NCI-H2196 (cell line): ENCODE measurements around the gene CCT5.
A peak's percentile ranks its signal among the peaks of the same experiment; 100 is the strongest.
"Not testable (repeated sequence)": the region's sequence is repeated elsewhere in the genome, so short reads cannot be mapped to it uniquely, and the experiment has no call there.

ENCODE experiments used
- DNase-seq: peaks from one replicate; lab custom pipeline; 2025; ENCODE audit not compliant: unreplicated experiment; lab: John Stamatoyannopoulos, UW

CCT5 gene

DNA sequence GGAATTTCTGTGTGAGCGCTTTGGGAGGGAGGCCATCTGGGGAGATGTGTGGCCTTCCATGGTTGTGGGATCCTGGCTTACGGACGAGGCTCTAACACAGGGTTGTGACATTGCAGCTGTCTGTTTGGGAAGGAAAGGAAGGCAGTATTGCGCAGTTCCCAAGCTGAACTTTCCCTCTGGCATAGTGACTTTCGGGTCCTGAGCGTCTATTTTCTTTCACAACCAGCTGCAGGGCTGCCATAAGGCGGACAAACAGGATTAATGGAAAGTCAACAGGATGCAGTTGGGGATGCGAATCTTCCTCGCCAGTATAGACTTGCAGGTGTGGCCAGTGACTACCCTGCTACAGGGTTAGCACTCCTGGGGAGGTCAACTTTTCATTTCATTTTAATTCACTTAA is 25.9 kb downstream of the CCT5 start:
- DNase-seq, result no peak

DNA sequence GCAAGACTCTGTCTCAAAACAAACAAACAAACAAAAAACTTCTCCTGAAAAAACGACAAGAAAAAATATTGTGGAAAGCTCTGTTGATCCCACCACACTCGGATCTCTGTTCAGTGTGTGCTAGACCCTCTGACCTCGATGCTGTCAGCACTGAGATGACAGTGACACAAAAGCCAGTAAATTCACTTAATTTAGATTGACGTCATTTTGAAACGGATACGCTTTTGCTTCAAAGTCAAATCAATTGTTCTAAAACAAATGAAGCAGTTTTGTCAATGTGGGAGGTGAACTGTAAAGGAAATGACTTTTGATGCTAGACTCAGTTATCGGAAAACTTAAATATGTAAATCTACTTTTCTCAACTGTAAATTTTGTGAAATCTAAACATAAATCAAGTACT is 26.6 kb downstream of the CCT5 start:
- DNase-seq, result no peak

DNA sequence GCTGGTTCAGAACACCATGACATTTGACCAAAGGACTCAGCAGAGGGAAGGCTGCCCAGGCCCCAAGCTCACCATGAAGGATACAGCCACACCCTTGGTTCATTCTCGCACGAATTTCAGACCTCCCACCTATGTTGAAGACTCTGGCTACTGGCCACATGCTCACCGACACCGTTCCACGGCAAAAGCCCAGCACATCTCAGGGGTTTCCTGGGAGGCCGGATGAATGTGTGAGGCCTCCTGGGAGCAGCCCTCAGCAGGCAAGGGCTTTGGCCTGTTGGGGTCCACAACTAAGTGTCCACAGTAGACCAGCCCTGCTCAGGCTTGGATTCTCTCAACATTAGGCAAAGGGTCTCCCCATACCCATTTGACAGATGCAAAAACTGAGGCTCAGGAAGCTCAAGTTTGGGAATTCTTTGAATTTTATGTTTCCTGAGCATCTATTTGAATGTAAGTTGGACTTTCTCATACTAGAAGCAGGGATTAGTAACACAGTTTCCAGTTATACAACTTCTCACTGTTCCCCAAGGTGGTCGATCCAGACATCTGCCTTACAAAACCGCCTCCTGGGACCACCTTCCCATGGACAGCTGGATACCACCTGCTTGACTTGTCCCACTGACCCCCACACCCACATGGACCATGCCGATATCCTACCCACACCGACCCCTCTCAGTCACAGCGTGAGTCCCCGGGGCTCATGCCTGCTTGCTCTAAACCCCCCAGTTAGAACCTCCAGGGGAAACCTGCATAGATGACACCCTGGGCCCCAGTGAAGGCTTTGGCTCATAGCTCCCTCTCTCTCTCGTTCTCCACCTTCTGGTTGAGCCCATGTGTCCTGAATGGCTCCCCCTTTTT is 27.9 kb downstream of the CCT5 start:
- no peak for DNase-seq

DNA sequence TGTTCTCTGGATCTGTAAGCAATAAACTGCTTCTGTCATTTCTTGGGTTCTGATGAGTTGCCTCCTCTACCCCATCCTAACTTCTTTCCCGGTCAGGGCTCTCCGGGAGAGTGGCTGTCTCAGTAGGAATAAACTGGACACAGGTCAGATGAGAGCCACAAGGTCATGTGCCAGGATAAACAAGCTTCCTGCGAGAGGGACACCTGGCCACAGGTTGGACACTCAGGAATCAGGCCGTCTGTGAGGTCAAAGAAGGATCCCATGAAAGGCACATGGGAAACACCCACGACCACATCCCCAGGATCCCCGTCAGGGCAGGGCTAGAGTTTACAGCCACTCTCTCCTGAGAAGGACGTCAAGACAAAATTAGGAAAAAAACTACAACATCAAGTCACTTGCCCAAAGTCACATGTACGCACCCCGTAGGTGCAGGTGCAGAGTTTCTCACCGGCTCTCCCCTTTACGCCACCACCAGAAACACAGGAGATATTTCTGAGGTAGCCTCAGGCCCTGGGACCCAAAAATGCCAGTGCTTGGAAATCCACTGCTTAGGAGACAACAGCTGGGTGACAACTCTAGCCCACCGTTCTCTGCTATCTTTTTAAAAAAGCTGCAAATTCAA is 28.7 kb downstream of the CCT5 start:
- no peak for DNase-seq

DNA sequence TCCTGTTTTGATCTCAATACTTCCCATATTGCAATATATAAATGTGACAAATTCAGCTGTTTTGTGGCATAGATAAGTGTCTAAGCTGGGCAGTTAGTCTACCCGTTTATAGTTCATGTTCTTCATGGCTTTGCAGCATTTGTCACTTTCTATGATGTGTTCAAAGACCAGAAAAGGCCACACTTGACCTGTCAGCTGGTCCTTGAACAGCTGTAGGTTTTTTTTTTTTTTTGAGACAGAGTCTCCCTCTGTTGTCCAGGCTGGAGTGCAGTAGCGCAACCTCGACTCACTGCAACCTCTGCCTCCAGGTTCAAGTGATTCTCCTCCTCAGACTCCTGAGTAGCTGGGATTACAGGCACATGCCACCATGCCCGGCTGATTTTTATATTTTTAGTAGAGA is 29.2 kb downstream of the CCT5 start:
- DNase-seq, result no peak

DNA sequence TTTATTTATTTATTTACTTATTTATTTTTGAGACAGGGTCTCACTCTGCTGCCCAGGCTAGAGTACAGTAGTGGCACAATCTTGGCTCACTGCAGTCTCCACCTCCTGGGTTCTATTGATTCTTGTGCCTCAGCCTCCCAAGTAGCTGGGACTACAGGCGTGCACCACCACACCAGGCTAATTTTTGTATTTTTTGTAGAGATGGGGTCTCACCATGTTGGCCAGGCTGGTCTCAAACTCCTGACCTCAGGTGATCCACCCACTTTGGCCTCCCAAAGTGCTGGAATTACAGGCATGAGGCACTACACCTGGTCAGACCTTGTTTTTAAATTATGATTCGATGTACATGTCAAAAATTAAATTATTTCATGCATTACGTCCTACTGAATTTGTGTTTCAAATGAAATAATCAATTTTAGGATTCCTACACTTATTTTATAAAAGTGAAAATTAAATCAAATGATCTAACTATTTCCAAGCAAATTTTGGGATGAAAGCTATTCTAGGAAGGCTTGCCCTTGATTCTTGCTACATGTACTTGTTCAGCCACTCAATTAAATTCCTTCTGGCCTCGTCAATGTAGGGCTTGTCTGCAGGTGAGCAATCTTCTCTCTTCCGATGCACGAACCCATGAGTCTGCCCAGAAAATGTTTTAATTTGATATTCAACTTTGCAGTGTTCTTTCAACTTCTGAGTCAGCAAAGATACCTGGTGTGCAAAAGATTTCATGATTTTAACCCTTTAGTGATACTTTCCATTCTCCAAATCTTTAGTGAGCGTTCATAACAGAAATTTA is 30.0 kb downstream of the CCT5 start:
- no peak for DNase-seq

DNA sequence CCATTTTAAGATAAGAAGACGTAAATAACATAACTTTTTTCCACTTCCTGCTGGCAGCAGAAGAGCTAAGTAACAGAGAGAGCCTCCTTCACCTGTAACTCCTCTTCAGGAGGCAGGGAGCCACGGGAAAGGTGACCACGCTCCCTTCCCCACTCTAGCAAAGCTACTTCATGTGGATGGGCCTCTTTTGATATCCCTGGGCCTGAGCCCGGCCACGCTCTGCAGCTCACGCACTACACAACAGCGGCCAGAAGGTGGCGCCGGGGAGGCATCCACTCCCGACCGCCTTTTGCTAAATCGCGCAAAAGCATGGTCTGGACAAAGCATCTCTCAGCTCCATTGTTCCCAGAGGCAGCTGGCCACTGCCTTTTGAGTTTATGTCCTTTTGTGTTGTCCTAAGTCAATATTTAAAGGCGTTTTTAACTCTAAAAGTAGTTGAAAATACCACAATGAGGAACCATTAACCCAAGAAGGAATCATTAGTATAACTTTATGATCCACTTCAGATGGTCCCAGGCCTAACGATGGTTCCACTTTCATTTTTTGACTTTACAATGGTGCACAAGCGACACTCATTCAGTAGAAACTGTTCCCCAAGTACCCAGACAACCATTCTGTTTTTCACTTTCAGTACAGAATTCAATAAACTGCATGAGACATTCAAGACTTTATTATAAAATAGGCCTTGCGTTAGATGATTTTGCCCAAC is 34.0 kb downstream of the CCT5 start:
- DNase-seq, result peak; percentile 90

DNA sequence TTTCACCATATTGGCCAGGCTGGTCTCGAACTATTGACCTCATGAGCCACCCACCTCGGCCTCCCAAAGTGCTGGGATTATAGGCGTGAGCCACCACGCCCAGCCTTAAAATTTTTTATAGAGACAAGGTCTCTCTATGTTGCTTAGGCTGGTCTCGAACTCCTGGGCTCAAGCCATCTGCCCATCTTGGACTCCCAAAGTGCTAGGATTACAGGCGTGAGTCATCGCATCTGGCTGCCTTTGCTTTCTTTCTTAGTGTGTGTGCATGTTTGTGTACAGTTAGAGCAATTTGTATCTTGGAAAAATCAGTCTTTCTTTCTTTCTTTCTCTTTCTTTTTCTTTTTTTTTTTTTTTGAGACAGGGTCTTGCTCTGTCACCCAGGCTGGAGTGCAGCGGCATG is 35.3 kb downstream of the CCT5 start:
- DNase-seq, result not testable (repeated sequence)

DNA sequence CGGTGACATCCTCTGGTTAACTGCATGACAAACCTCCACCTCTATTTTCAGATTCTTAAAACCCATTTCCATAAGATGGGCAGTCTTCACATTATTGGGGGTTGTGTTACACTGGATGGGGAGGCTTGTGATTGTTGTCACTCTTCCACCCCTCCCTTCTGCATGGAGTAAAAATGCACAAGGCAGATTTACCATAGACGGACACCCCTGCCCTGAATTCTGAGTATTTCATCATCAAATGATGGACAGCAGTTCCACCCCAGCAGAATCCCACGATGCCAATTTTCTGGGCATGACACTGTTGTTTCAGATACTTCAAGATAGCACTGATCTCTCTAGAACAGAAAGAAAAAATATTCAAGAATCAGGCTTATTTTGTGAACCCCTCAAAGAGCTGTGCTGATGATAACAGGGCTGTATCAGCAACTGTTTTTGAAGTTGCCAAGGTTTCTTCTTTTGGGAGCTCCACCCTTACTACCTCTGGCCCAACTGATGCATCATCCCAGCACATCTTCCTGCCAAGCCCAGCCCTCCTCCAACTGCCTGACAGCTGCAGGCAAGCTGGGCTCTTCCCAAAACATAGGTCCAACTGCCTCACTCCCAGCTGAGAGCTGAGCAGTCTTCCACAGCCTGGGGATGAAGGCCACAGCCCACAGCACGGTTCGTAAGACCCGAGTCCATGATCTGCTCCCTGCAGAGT is 36.2 kb downstream of the CCT5 start:
- DNase-seq, result no peak

DNA sequence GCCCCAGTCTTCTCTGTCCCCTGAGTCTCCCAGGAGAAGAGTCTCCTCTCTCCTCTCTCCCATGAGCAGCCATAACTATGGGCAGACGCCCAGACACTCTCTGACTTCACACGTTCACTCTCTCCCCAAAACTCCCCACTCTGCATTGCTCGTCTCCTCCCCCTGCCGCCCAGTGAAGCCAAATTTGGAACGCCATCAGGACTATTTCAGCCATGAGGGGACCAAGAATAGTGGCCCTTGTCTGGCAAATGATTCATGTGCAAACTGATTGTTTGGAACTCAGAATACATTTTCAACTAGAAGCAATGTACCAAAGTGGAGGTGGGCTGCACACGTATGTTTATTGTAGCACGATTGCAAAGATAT is 36.8 kb downstream of the CCT5 start:
- no peak for DNase-seq

DNA sequence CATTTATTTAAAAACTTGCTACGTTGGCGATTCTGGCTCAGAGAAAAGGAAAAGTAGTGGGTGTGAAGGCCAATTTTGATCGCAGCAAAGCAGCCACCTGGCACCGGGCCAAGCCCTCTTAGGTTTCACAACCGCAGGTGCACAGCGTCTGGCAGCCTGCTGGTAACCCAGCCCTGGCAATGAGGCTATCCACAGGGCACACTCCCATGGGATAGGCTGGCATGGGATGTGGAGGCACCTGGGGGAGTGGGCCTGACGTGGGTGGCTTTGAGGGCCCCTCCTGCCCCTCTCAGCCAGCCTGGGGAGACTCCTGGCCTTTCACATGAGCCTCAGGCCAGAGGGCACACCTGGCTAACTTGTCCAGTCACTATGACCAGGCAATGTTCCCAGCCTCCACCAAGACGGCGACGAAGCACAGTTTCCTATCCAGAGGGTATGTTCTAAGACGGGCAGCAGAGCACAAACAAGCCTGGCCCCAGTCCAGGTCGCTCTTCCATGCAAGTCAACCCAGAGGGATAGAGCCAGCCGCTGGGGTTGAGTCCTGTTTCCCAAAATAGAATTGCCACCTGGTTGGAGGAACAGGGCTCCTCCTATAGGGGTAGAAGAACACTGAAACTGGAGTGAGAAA is 38.6 kb downstream of the CCT5 start:
- DNase-seq, result peak; percentile 97

DNA sequence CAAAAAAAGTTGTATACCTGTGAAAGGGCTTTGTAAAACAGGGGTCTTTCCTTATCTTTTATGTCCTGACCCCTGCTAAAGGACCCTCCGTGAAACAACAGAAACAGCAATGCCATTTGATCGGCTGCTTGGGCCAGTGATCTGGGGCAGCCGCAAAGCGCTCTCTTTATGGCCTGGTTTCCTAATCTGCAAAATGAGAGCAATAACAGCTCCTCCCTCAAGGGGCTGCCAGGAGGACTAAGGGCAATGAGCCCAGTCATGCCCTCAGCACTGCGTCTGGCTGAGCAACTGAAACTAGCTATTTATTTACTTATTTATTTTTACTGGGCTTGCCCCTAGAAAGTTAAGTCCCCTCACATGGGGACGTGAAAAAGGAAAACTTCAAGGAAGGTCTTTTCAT is 39.3 kb downstream of the CCT5 start:
- DNase-seq, result peak; percentile 60

DNA sequence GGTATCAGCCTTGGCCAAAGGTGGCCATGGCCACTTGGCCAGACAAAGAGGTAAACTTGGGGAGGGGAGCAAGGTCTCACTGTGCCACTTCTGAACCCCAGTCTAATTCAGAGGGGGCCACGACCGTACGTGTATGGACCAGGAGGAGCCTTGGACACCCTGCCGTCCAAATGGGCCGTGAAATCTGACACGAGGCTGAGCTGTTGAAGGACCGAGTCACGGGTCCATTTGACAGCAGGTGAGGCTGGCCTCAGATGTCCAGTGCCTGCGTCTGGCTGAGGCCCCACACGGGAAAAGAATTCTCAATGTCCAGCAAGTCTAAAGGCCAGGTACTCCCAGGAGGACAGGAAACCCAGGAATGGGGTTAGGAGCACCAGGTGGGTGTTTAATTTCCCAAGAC is 39.9 kb downstream of the CCT5 start:
- no peak for DNase-seq

DNA sequence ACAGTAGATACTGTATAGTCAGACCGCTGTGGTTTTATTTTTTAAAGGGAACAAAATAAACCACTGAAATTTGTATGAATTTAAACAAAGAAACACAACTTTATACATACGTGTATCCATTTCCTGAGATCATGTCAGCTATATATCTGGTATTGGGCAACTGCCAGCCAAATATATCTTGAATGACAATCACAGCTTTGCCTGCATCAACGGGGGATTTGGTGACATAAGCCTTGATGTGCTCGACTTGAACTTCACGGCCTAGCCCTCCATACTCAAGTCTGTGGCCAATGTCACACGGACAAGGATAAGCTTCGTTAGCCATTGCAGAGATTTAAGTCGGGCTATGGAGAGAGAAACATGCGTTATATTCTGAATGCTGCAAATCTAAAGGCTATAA is 40.4 kb downstream of the CCT5 start:
- no peak for DNase-seq

DNA sequence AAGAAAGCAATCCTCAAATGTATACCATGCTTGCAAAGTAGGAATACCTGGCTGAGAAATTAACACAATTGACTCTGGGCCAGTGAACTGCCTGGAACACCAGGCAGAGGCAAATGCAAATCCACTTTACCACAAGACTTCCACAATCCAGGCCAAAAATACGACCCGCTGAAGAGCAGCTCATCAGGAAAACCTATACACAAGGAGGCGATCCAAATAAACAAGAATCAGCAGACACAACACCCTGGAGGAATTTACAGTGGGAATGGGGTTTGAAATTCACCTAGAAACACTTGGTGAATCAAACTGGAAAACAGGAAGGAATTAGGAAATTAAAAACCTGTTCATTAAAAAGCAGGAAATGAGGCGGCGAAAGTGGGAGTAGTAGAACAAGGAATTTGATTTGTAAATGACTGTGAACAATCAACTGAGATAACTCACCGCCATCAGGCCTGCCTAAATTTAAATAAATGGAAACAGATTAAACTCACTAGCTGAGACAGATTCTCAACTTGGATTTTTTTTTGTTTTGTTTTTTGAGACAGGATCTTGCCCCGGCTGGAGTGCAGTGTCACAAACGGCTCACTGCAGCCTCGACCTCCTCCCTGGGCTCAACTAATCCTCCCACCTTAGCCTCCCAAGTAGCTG is 41.7 kb downstream of the CCT5 start:
- no peak for DNase-seq

DNA sequence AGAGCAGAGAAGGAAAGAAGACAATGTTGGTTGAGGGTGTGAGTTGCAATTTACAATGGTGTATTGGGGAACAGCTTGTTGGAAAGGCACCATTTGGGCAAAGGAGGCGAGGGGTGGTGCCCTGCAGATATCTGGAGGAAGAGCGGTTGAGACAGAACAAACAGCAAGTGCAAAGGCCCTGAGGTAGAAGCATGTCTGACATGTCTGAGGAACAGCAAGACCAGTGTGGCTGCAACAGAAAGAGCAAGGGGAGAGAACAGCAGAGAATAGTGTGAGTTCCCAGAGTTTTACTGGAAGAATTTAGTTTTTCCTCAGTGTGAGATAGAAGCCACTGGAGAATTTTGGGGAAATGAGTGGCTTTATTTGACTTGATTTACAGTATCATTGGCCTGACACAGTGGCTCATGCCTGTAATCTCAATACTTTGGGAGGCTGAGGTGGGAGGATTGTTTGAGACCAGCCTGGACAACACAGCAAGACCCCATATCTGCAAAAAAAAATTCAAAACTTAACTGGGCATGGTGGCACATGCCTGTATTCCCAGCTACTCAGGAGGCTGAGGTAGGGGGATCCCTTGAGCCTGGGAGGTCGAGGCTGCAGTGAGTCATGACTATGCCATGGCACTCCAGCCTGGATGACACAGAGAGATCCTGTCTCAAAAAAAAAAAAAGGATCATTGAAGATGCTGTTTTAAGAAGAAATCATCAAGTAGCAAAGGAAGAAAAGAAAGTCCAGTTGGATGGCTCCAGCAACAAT is 44.0 kb downstream of the CCT5 start:
- no peak for DNase-seq

DNA sequence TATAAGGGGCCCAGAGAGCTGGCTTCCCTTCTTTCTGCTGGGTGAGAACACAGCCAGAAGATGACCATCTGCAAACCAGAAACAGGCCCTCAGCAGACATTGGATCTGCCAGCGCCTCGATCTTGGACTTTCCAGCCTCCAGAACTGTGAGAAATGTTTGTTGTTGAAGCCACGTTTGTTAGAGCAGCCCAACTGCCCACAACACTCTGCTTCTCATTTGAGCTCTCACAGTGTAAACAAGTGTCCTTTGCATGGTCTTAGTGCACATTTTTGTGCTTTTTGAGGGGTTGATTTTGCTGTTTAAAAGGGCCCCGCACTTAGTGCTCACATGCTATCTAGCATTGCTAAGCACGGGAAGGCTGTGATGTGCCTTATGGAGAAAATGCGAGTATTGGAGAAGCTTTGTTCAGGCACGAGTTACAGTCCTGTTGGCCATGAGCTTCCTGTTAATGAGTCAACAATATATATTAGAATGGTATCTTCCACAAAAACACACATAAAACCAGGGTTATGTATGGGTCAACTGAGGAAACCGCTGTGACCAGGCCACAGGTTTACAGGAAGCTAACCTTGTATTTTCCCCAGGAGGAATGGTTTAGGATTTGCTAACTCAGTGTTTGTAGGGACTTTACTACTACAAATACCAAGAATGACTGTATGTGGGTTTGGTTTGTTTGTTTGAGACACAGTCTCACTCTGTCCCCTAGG is 45.7 kb downstream of the CCT5 start:
- no peak for DNase-seq

DNA sequence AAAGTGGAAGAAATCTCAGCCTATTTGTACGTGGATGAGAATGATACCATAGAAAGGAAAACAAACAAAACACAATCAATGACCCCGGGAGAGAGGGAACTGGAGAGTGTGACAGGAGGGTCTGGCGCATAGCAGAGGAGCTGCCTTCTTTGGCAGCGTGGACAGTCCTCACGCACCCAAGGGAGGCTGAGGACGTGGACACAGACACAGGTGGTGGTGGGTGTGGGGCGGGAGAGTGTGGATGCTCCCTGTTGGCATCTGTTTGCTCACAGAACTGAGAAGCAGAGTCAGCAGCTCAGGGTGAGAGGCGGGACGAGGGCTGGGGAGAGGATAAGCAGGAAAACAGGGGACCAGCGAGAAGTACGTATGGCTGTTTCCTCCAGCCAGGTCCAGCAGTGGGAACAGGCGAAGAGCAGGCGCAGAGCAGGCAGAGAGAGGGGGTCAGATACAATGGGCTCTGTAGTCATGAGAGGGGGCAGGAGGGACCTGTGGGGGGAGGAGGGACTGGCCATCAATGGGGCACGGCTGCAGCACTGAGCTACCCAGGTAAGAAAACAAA is 47.6 kb downstream of the CCT5 start:
- DNase-seq, result no peak
